GM12891 (cell line): ENCODE data around the gene CPS1.

Experiments
- DNase-seq: peaks from one replicate; pipeline ENCODE4 v3.0.0; 2011; ENCODE audit warnings: low spot score; ENCODE audit not compliant: insufficient read length
- FAIRE-seq: peaks from 2 replicates; lab custom pipeline; 2011; peaks lifted over from hg19 to GRCh38; lab: Jason Lieb, UNC
- PAX5 ChIP-seq: IDR thresholded peaks from 2 replicates; pipeline ENCODE4 v1.6.1; 2011; ENCODE audit warnings: low read length, moderate library complexity, mild to moderate bottlenecking; ENCODE audit not compliant: insufficient read depth, severe bottlenecking
- POLR2A ChIP-seq: IDR thresholded peaks from 2 replicates; pipeline ENCODE4 v1.6.1; 2011; ENCODE audit warnings: low read depth, low read length, control low read depth
- POLR2AphosphoS5 ChIP-seq: IDR thresholded peaks from 2 replicates; pipeline ENCODE4 v1.6.1; 2011; ENCODE audit warnings: low read depth, low read length, control low read depth
- POU2F2 ChIP-seq: IDR thresholded peaks from 2 replicates; pipeline ENCODE4 v1.6.1; 2011; ENCODE audit warnings: low read depth, mild to moderate bottlenecking, control low read depth, low read length, moderate library complexity
- SPI1 ChIP-seq: IDR thresholded peaks from 2 replicates; pipeline ENCODE4 v1.6.1; 2011; ENCODE audit warnings: low read depth, low read length, control low read depth
- TAF1 ChIP-seq: IDR thresholded peaks from 2 replicates; pipeline ENCODE4 v1.6.1; 2011; ENCODE audit warnings: low read depth, low read length, control low read depth

The CPS1 gene

GRCh38 chr2:210626849-210627248 lies 70.5 kb downstream of the CPS1 start:
- FAIRE-seq (no peak), DNase-seq (no peak)
- TF ChIP-seq POU2F2, result no peak
- no peak for TF ChIP-seq PAX5
- no peak for TF ChIP-seq POLR2AphosphoS5
- TF ChIP-seq SPI1, result peak; percentile 55
- TF ChIP-seq POLR2A, result no peak

- no peak for FAIRE-seq
Measured at GRCh38 chr2:210630873-210631560, 74.6 kb downstream of the CPS1 start.

GRCh38 chr2:210633699-210634098 lies 77.3 kb downstream of the CPS1 start:
- DNase-seq (no peak), FAIRE-seq (no peak)
- TF ChIP-seq POLR2A, result no peak
- no peak for TF ChIP-seq SPI1
- TF ChIP-seq POU2F2, result no peak

More at GRCh38 chr2:210630873-210631560, 74.6 kb downstream of the CPS1 start:
- no peak for DNase-seq
- TF ChIP-seq SPI1 (no peak), POLR2AphosphoS5 (no peak), TAF1 (no peak), PAX5 (no peak), POU2F2 (no peak), POLR2A (no peak)

- no peak for DNase-seq
- FAIRE-seq, result no peak
- TF ChIP-seq PAX5 (no peak), SPI1 (no peak), POU2F2 (no peak), POLR2AphosphoS5 (no peak), TAF1 (no peak), POLR2A (no peak)
Measured at GRCh38 chr2:210635257-210635656, 78.9 kb downstream of the CPS1 start.

GRCh38 chr2:210642333-210642732 lies 85.9 kb downstream of the CPS1 start:
- TF ChIP-seq POLR2AphosphoS5 (no peak), POLR2A (no peak), PAX5 (no peak), POU2F2 (no peak), SPI1 (no peak), TAF1 (no peak)
- FAIRE-seq (no peak), DNase-seq (no peak)

- no peak for TF ChIP-seq SPI1
- TF ChIP-seq POLR2AphosphoS5, result no peak
- no peak for TF ChIP-seq PAX5
- TF ChIP-seq TAF1, result no peak
- TF ChIP-seq POLR2A, result no peak
- no peak for TF ChIP-seq POU2F2
- no peak for FAIRE-seq
- no peak for DNase-seq
Measured at GRCh38 chr2:210647151-210647550, 90.8 kb downstream of the CPS1 start.

- DNase-seq (no peak), FAIRE-seq (no peak)
- no peak for TF ChIP-seq PAX5
- no peak for TF ChIP-seq SPI1
- TF ChIP-seq TAF1, result no peak
- TF ChIP-seq POU2F2, result no peak
- TF ChIP-seq POLR2AphosphoS5, result no peak
- no peak for TF ChIP-seq POLR2A
Measured at GRCh38 chr2:210654091-210654490, 97.7 kb downstream of the CPS1 start.

GRCh38 chr2:210655229-210655975 lies 99.0 kb downstream of the CPS1 start:
- no peak for DNase-seq
- TF ChIP-seq PAX5 (no peak), POLR2A (no peak), SPI1 (no peak), TAF1 (no peak), POLR2AphosphoS5 (no peak)
- FAIRE-seq, result no peak

- DNase-seq, result no peak
- TF ChIP-seq SPI1 (no peak), POU2F2 (no peak), POLR2A (no peak), PAX5 (no peak), POLR2AphosphoS5 (no peak), TAF1 (no peak)
- no peak for FAIRE-seq
Measured at GRCh38 chr2:210657874-210658273, 101.5 kb downstream of the CPS1 start.

GRCh38 chr2:210660751-210661150 lies 104.4 kb downstream of the CPS1 start:
- no peak for DNase-seq
- TF ChIP-seq SPI1 (no peak), POLR2AphosphoS5 (no peak), POU2F2 (no peak)
- no peak for FAIRE-seq
